GM10266 (cell line): ENCODE measurements around the gene CD72.
"Not testable (repeated sequence)": the region's sequence is repeated elsewhere in the genome, so short reads cannot be mapped to it uniquely, and the experiment has no call there.

Experiments
- DNase-seq: peaks from one replicate; pipeline ENCODE4 v3.0.0; 2012; ENCODE audit errors: extremely low spot score
- TF ChIP-seq, protein P1 (sequence below): IDR thresholded peaks from 2 replicates; pipeline ENCODE4 v1.5.1; 2012; ENCODE audit warnings: mild to moderate bottlenecking, low read depth; ENCODE audit not compliant: control insufficient read depth, insufficient read depth; ENCODE audit errors: missing control alignments

The CD72 gene

DNA sequence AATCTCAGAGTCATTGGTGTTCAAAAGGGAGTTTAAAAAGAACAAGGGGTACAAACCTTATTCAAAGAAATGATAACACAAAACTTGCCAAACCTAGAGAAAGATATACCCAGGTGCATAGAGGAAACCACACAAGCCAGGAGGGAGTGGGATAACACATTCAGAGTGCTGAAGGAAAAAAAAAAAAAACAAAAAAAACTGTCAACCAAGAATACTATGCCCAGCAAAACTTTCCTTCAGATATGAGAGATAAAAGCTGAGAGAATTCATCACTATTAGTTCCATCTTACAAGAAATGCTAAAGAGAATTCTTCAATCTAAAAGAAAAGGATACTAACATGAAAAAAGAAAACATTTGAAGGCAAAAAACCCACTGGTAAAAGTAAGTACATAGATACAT is 24.6 kb downstream of the CD72 start:
- TF ChIP-seq, protein P1, sequence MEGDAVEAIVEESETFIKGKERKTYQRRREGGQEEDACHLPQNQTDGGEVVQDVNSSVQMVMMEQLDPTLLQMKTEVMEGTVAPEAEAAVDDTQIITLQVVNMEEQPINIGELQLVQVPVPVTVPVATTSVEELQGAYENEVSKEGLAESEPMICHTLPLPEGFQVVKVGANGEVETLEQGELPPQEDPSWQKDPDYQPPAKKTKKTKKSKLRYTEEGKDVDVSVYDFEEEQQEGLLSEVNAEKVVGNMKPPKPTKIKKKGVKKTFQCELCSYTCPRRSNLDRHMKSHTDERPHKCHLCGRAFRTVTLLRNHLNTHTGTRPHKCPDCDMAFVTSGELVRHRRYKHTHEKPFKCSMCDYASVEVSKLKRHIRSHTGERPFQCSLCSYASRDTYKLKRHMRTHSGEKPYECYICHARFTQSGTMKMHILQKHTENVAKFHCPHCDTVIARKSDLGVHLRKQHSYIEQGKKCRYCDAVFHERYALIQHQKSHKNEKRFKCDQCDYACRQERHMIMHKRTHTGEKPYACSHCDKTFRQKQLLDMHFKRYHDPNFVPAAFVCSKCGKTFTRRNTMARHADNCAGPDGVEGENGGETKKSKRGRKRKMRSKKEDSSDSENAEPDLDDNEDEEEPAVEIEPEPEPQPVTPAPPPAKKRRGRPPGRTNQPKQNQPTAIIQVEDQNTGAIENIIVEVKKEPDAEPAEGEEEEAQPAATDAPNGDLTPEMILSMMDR = no peak
- no peak for DNase-seq

DNA sequence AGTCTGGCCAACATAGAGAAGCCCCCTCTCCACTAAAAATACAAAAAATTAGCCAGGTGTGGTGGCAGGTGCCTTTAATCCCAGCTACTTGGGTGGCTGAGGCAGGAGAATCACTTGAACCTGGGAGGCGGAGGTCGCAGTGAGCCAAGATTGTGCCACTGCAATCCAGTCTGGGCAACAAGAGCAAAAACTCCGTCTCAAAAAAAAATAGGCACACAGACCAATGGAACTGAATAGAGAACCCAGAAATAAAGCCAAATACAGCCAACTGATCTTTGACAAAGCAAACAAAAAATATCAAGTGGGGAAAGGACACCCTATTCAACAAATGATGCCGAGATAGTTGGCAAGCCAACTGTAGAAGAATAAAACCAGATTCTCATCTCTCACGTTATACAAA is 29.7 kb downstream of the CD72 start:
- not testable (repeated sequence) for DNase-seq

- DNase-seq = not testable (repeated sequence)
Observed at GRCh38 chr9:35584681-35585080, 33.5 kb downstream of the CD72 start.

DNA sequence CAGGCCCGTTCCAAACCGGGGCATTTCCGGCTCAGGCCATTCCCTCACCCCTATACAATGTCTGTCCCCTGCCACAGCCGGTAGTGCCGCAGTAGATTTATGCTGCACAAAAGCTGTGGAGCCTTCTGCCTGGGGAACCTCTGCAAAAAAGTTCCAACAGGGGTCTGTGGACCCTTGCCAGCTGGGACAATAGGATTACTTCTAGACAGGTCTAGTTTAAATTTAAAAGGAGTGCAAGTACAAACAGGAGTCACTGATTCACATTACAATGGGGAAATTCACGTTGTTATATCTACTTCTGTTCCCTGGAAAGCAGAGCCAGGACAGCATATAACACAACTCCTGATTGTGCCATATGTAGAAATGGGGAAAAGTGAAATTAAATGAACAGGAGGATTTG is 34.7 kb downstream of the CD72 start:
- not testable (repeated sequence) for DNase-seq

DNA sequence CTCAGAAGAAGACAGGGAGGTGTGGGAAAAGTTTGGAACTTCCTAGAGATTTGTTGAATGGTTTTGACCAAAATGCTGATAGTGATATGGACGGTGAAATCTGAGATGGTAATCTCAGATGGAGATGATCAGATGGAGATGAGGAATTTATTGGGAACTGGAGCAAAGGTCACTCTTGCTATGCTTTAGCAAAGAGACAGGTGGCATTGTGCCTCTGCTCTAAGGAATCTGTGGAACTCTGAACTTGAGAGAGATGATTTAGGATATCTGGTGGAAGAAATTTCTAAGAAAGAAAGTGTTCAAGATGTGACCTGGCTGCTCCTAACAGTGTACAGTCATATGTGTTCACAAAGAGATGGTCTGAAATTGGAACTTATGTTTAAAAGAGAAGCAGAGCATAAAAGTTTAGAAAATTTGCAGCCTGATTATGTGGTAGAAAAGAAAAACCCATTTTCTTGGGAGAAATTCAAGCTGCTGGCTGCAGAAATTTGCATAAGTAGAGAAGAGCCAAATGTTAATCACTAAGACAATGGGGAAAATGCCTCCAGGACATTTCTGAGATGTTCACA is 38.5 kb downstream of the CD72 start:
- not testable (repeated sequence) for DNase-seq

DNA sequence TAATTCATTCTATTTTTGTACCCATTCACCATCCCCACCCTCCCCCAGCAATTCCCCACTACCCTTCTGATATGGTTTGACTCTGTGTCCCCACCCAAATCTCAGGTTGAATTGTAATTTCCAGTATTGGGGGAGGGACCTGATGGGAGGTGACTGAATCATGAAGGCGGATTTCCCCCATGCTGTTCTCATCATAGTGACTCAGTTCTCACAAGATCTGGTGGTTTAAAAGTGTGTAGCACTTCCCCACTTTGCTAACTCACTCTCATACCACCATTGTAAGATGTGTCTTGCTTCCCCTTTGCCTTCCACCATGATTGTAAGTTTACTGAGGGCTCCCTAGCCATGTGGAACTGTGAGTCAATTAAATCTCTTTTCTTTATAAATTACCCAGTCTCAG is 39.1 kb downstream of the CD72 start:
- DNase-seq = no peak
- TF ChIP-seq, protein P1 = no peak

GRCh38 chr9:35577486-35577885 is 40.7 kb downstream of the CD72 start:
- DNase-seq = no peak
- TF ChIP-seq, protein P1 = no peak

GRCh38 chr9:35575478-35575877 is 42.7 kb downstream of the CD72 start:
- no peak for DNase-seq
- TF ChIP-seq, protein P1 = no peak

DNA sequence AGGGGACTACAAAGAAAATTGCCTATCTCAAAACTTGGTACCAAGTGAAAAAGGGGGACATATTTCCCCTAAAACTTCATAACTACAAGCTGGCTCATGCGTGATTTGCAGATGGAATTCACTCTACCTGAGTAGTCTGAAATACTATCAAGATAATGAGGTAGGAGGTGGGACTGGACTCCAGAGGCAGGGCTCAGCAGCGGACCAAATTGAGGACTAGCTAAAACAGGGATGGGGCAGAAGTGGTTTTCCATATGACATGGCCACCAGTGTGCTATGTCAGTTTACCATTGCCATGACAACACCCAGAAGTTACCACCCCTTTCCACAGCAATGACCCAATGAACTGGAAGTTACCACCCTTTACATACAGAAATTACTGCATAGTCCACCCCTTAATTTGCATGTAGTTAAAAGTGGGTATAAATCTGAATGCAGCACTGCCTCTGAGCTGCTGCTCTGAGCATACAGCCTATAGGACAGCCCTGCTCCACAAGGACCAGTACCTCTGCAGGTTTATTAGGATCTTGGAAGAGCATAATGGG is 43.6 kb downstream of the CD72 start:
- TF ChIP-seq, protein P1 = no peak
- no peak for DNase-seq
